Stimulated activated naive CD8-positive, alpha-beta T cell treated with anti-CD3 and anti-CD28 coated beads, Interleukin-15, Interleukin-2, amounts not matched to agents 100 ng/mL and 50 ng/mL, for 24 hours (primary cell): ENCODE results near the gene C20orf96.
"Not testable (repeated sequence)": the region's sequence is repeated elsewhere in the genome, so short reads cannot be mapped to it uniquely, and the experiment has no call there.

ENCODE experiments used
- H3K27ac Mint-ChIP-seq: one replicate; pipeline ENCODE4 v1.8.0; 2021; ENCODE audit warnings: mild to moderate bottlenecking, mixed read lengths
- H3K27me3 Mint-ChIP-seq: one replicate; pipeline ENCODE4 v1.8.0; 2021; ENCODE audit warnings: mixed read lengths
- H3K36me3 Mint-ChIP-seq: one replicate; pipeline ENCODE4 v1.8.0; 2021; ENCODE audit warnings: low read depth, mixed read lengths
- H3K4me1 Mint-ChIP-seq: one replicate; pipeline ENCODE4 v1.8.0; 2021; ENCODE audit warnings: low read depth, mixed read lengths
- H3K4me3 Mint-ChIP-seq: one replicate; pipeline ENCODE4 v1.8.0; 2021; ENCODE audit warnings: mild to moderate bottlenecking, mixed read lengths
- H3K9me3 Mint-ChIP-seq: one replicate; pipeline ENCODE4 v1.8.0; 2021; ENCODE audit warnings: mixed read lengths

C20orf96 gene

DNA sequence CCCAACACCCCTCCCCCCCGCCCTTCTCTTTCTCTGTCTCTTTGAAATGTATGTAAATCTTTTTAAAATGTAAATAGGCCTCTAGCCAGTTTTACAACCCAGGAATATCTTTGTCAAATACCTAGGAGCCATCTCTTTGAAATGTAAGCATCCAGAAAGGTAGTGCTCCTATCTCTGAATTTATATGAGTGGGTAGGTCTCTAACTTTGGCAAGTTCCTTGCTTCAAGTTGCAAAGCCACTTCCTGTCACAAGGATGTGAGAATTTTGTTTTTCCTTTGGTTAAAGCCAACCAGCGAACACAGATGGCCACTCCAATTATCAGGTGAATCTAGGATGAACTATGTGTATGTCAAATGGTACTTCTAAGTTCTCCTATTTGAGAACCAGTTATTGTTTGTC, 39.2 kb downstream of the C20orf96 start:
- H3K9me3 Mint-ChIP-seq = no peaks in the 10 kb centered on the region
- peaks cover 8% of the 10 kb centered on the region for H3K4me1 Mint-ChIP-seq

DNA sequence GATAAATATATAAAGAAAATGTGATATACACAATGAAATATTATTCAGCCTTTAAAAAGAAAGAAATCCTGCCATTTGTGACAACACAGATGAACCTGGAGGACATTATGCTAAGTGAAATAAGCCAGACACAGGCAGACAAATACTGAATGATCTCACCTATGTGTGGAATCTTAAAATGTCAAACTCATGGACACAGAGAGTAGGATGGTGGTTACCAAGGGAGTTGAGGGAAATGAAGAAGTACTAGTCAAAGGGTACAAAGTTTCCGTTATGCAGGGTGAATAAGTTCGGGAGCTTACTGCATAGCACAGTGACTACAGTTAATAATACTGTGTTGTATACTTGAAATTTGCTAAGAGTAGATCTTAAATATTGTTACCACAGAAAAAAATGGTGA, 47.6 kb downstream of the C20orf96 start:
- Mint-ChIP-seq H3K4me3 (no peak overlapping the region), H3K4me1 (peaks cover 5% of the 10 kb centered on the region), H3K36me3 (no peaks in the 10 kb centered on the region), H3K27ac (no peak overlapping the region), H3K27me3 (no peaks in the 10 kb centered on the region), H3K9me3 (no peaks in the 10 kb centered on the region)

More for the DNA sequence above, 39.2 kb downstream of the C20orf96 start:
- no peak overlapping the region for H3K27ac Mint-ChIP-seq
- no peaks in the 10 kb centered on the region for H3K36me3 Mint-ChIP-seq
- H3K4me3 Mint-ChIP-seq = no peak overlapping the region
- H3K27me3 Mint-ChIP-seq = no peaks in the 10 kb centered on the region

DNA sequence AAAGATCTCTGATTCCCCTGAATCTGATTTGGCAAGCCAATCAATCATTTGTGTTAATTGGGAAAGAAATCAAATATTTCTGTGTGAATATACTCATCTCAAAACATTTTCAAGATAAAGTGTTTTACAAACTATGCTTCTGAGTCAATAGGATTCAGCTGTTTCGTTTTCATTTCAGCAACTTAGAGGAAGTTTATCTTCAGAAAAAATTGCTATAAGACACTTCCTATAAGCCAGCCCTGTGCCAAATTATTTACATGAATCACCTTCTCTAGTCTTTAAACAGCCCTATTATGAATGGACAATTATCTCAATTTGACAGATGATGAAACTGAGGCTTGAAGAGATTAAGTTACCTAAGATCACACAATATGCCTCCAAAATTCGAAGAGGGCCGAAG, 52.6 kb downstream of the C20orf96 start:
- Mint-ChIP-seq H3K4me1 (peaks cover 22% of the 10 kb centered on the region), H3K27me3 (no peaks in the 10 kb centered on the region), H3K4me3 (peak overlapping the region; percentile 40)

DNA sequence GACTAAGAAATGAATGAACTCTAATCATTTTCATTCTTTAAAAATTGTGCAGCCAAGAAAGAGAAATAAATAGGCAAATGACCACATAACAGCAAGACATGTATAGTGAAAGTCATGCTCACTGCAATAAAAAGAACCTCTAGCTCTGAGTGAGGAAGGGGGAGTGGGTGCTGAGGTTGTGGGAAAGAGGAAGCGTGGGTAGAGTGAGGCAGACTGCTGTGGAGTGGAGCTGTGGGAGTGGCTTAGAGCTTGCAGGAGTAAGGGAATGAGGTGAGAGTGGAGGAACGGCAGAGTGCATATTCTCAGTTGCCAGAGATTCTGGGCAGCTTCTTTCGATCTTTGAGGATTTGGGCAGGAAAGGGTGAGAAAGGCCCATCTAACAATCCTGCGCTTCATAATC, 53.1 kb downstream of the C20orf96 start:
- Mint-ChIP-seq H3K36me3 (no peaks in the 10 kb centered on the region), H3K27me3 (no peaks in the 10 kb centered on the region), H3K9me3 (no peaks in the 10 kb centered on the region), H3K4me3 (peak overlapping the region; percentile 40), H3K4me1 (peaks cover 22% of the 10 kb centered on the region), H3K27ac (peak overlapping the region; percentile 34)

More for the DNA sequence above, 52.6 kb downstream of the C20orf96 start:
- no peaks in the 10 kb centered on the region for H3K9me3 Mint-ChIP-seq
- H3K27ac Mint-ChIP-seq = peak overlapping the region; percentile 34
- no peaks in the 10 kb centered on the region for H3K36me3 Mint-ChIP-seq

DNA sequence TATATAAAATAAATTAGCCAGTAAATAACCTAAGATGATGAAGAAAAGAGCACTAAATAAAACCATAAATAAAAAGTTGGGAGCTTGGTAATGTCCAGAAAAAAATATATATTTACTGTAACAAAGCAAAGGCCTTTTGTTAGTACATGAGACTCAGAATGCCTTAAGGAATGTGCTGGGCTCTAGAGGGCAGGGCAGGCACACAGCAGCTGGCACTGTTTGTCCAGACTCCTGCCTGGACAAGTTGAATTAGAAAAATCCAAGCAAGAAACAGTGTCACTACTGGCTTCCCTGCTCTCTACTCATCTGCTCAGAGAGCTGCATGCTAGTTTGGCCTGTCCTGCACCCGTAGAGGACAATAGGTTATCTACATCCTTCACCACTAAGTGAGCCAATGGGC, 54.7 kb downstream of the C20orf96 start:
- no peak overlapping the region for H3K4me3 Mint-ChIP-seq
- H3K9me3 Mint-ChIP-seq = no peaks in the 10 kb centered on the region
- H3K27me3 Mint-ChIP-seq = no peaks in the 10 kb centered on the region
- H3K27ac Mint-ChIP-seq = no peak overlapping the region
- H3K4me1 Mint-ChIP-seq = peaks cover 22% of the 10 kb centered on the region
- H3K36me3 Mint-ChIP-seq = no peaks in the 10 kb centered on the region

DNA sequence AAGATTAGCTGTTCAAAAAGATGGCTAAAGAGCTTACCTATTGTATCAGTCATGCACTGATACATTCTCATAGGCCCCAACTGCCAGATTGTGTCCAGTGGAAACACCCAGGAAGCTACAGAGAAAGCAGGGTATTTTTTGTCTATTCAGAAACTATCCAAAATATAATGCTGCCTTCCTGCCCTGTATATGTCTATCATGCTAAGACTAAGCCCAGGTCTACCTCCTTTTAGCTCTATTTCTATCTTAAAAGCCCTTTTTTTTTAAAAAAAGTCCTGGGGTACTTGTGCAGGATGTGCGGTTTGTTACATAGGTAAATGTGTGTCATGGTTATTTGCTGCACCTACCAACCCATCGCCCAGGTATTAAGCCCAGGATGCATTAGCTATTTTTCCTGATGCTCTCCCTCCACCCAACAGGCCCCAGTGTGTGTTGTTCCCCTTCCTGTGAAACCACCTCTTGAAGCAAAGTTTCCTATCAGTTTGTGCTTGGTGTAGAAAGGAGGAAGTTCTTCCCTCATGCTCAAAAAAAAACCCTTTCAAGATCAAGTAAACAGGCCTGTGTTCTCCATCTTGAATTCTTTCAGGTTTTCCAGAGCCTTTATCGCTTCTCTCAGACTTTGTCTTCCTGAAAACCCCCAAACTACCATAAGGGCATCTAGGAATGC, 63.0 kb downstream of the C20orf96 start:
- no peaks in the 10 kb centered on the region for H3K9me3 Mint-ChIP-seq
- peak overlapping the region; percentile 64 for H3K27ac Mint-ChIP-seq
- no peaks in the 10 kb centered on the region for H3K36me3 Mint-ChIP-seq
- H3K27me3 Mint-ChIP-seq = peaks cover 4% of the 10 kb centered on the region
- H3K4me1 Mint-ChIP-seq = peaks cover 19% of the 10 kb centered on the region
- no peak overlapping the region for H3K4me3 Mint-ChIP-seq

DNA sequence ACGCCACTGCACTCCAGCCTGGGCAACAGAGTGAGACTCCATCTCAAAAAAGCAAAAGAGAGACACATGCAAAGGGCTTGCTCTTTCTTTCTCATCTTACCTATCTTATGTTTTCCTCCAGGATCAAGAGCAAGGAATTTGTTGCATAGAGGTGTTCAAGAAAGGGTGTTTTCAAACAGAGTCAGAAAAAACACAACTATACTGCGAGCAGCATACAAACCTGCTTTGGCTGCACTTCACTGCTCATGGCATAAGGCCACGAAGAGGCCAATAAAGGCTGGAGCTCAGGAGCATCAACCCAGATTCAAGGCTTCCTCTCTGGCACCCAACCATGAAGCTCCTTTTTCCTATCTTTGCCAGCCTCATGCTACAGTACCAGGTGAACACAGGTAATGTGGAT, 63.6 kb downstream of the C20orf96 start, which contains the start of gene DEFB129:
Gene DEFB129, plus strand, starts transcription at position 301 of the 400 bp plus-strand sequence. Its CDS starts 31 bp downstream, at position 332.
- H3K27me3 Mint-ChIP-seq = peaks cover 4% of the 10 kb centered on the region
- H3K9me3 Mint-ChIP-seq = no peaks in the 10 kb centered on the region
- peak within 1 kb of the TSS; percentile 64 for H3K27ac Mint-ChIP-seq
- no peaks in the 10 kb centered on the region for H3K36me3 Mint-ChIP-seq
- H3K4me1 Mint-ChIP-seq = peaks cover 19% of the 10 kb centered on the region
- H3K4me3 Mint-ChIP-seq = no peak within 1 kb of the TSS

DNA sequence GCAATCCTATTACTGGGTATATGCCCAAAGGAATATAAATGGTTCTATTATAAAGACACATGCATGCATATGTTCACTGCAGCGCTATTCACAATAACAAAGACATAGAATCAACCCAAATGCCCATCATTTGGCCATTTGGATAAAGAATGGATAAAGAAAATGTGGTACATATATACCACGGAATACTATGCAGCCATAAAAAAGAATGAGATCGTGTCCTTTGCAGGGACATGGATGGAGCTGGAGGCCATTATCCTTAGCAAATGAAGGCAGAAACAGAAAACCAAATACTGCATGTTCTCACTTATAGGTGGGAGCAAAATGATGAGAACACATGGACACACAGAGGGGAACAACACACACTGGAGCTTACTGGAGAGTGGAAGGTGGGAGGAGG, 64.7 kb downstream of the C20orf96 start:
- H3K36me3 Mint-ChIP-seq, H3K27ac Mint-ChIP-seq, H3K9me3 Mint-ChIP-seq, H3K27me3 Mint-ChIP-seq, H3K4me3 Mint-ChIP-seq: not testable (repeated sequence)
- H3K4me1 Mint-ChIP-seq = peaks cover 19% of the 10 kb centered on the region

DNA sequence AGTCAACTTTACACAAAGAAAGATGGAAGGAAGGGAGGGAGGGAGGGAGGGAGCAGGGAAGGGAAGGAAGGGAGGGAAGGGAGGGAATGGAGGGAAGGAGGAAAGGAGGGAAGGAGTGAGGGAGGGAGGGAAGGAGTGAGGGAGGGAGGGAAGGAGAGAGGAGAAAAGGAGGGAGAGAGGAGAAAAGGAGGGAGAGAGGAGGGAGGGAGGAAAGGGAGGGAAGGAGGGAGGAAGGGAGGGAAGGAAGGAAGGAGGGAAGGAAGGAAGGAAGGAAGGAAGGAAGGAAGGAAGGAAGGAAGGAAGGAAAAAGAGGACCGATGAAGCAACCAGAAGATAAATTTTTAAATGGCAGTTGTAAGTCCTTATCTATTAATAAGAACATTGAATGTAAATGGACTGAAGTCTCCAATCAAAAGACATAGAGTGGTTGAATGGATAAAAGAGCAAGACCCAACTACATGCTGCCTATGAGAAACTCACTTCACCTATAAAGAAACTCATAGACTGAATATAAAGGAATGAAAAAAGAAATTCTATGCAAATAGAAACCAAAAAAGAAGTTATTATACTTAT, 69.2 kb downstream of the C20orf96 start:
- Mint-ChIP-seq H3K4me1 (no peaks in the 10 kb centered on the region), H3K4me3 (no peak overlapping the region), H3K27me3 (peaks cover 31% of the 10 kb centered on the region), H3K36me3 (no peaks in the 10 kb centered on the region), H3K27ac (no peak overlapping the region), H3K9me3 (no peaks in the 10 kb centered on the region)
